K562 (cell line): ENCODE measurements around the gene ACTN4.

ENCODE experiments used
- BCL6 ChIP-seq: fragments of 250-450 bp; sonication (Bioruptor Pico); IDR thresholded peaks from 2 replicates; pipeline ENCODE4 v1.4.0; 2020
- CTCF ChIP-seq, 3 experiments: IDR thresholded peaks in 2 of 3; conservative IDR thresholded peaks in 1 of 3; 2 replicates each; pipeline ENCODE4 v1.5.1; 2011 to 2012; ENCODE audit warnings: low read length in 3 of 3, mild to moderate bottlenecking in 3 of 3, control low read depth in 2 of 3, improper control_type of control experiment in 1 of 3, inconsistent platforms in 1 of 3, low read depth in 1 of 3, mixed read lengths in 1 of 3, moderate library complexity in 1 of 3; ENCODE audit not compliant: insufficient read depth in 2 of 3
- FOXM1 ChIP-seq, 2 experiments: fragments of 450-650 bp in 1 of 2; sonication (generic) in 1 of 2; formaldehyde crosslinking in 1 of 2; IDR thresholded peaks; 2 replicates each; pipeline versions ENCODE4 v1.6.1 to v1.9.0; 2017 to 2022; ENCODE audit warnings: low read depth in 2 of 2, mild to moderate bottlenecking in 2 of 2, missing genetic modification reagents in 1 of 2, moderate library complexity in 1 of 2
- GTF2F1 ChIP-seq: IDR thresholded peaks from 2 replicates; pipeline ENCODE4 v1.6.1; 2011; ENCODE audit warnings: low read depth, low read length, improper control_type of control experiment
- HNRNPH1 ChIP-seq: fragments of 200-400 bp; formaldehyde crosslinking; optimal IDR thresholded peaks from 2 replicates; pipeline ENCODE3; 2017; ENCODE audit warnings: low read depth, mild to moderate bottlenecking, low read length, moderate library complexity
- SAP30 ChIP-seq: fragments of 200-600 bp; sonication (generic); IDR thresholded peaks from 2 replicates; pipeline ENCODE4 v1.6.1; 2012; ENCODE audit warnings: borderline replicate concordance, low read depth, mild to moderate bottlenecking, moderate library complexity, low read length, control low read depth, inconsistent platforms; ENCODE audit not compliant: insufficient read depth, poor library complexity, severe bottlenecking
- SRF ChIP-seq, 2 experiments: fragments of 250-450, 450-650 bp in 1 of 2; sonication (Bioruptor Pico) in 1 of 2; sonication (generic) in 1 of 2; formaldehyde crosslinking; IDR thresholded peaks; 2 replicates each; pipeline versions ENCODE4 v1.5.0 to v1.5.1; 2020 to 2022; ENCODE audit warnings: mild to moderate bottlenecking in 1 of 2, missing genetic modification reagents in 1 of 2
- TBP ChIP-seq: optimal IDR thresholded peaks from 2 replicates; pipeline ENCODE3; 2011; ENCODE audit warnings: low read depth, low read length, improper control_type of control experiment
- ZNF232 ChIP-seq: sonication (generic); formaldehyde crosslinking; IDR thresholded peaks from 2 replicates; pipeline ENCODE4 v1.8.0; 2022; ENCODE audit warnings: mild to moderate bottlenecking, missing genetic modification reagents
- ZNF239 ChIP-seq: fragments of 250-450 bp; sonication (Bioruptor Pico); IDR thresholded peaks from 2 replicates; pipeline ENCODE4 v1.4.0; 2020; ENCODE audit warnings: mild to moderate bottlenecking
- TF ChIP-seq, protein P1 (sequence below): fragments of 250-450 bp; sonication (Bioruptor Pico); IDR thresholded peaks from 2 replicates; pipeline ENCODE4 v1.6.1; 2021; ENCODE audit warnings: mild to moderate bottlenecking

GRCh38 chr19:38638461-38638860, 9.0 kb upstream of the ACTN4 start:
- no peak for TF ChIP-seq HNRNPH1
- TF ChIP-seq CTCF (IDR thresholded peaks at IDR 0.05 in 2 of 3, conservative IDR thresholded peaks at IDR 0.05 in 1 of 3; ENCODE audit: insufficient read depth in 2 of 3, low read depth in 1 of 3, low read length in 3 of 3): no peak
- TF ChIP-seq BCL6 (CRISPR knock-in tag): no peak
- no peak for TF ChIP-seq TBP
- TF ChIP-seq, protein P1, sequence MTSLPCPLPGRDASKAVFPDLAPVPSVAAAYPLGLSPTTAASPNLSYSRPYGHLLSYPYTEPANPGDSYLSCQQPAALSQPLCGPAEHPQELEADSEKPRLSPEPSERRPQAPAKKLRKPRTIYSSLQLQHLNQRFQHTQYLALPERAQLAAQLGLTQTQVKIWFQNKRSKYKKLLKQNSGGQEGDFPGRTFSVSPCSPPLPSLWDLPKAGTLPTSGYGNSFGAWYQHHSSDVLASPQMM (CRISPR knock-in tag): no peak
- no peak for TF ChIP-seq FOXM1 (IDR thresholded peaks at IDR 0.05; ENCODE audit: low read depth)
- TF ChIP-seq FOXM1 (CRISPR knock-in tag; IDR thresholded peaks at IDR 0.05; ENCODE audit: low read depth): no peak
- no peak for TF ChIP-seq ZNF232
- TF ChIP-seq SAP30: no peak
- TF ChIP-seq GTF2F1: no peak
- no peak for TF ChIP-seq ZNF239 (CRISPR knock-in tag)
- TF ChIP-seq SRF (CRISPR knock-in tag; IDR thresholded peaks at IDR 0.05): no peak
